ENCODE data around the gene SAP130. TPM values are rescaled to one million over a fixed set of nuclear protein-coding genes. Genes with fewer than 3 reads are reported as not detected.

SAP130 gene
- 10 to 100 TPM; 25.6 to 30.3 (median 27.9) TPM for polyA plus RNA-seq (ENCODE audit: insufficient read length in 4 of 4)

- peak; percentile 77 to 89 (median 83) for DNase-seq (ENCODE audit: low read depth in 4 of 4, low spot score in 3 of 4)
Measured at GRCh38 chr2:128027801-128028667, at the start of gene SAP130. Gene SAP130 (minus strand): TSS chr2:128028059. CDS start chr2:128026292, 1,767 bp downstream.

- DNase-seq (ENCODE audit: low read depth in 4 of 4, low spot score in 3 of 4) = no peak
Measured at GRCh38 chr2:128076461-128077106, 48.7 kb upstream of the SAP130 start.

- DNase-seq (ENCODE audit: low read depth in 4 of 4, low spot score in 3 of 4) = no peak
Measured at GRCh38 chr2:128073278-128073677, 45.4 kb upstream of the SAP130 start.

GRCh38 chr2:128069769-128070168, 41.9 kb upstream of the SAP130 start:
- DNase-seq (ENCODE audit: low read depth in 4 of 4, low spot score in 3 of 4) = no peak

GRCh38 chr2:128064353-128064752, 36.5 kb upstream of the SAP130 start:
- DNase-seq (ENCODE audit: low read depth in 4 of 4, low spot score in 3 of 4) = no peak

GRCh38 chr2:128062571-128062970, 34.7 kb upstream of the SAP130 start:
- DNase-seq (ENCODE audit: low read depth in 4 of 4, low spot score in 3 of 4) = no peak

- DNase-seq (ENCODE audit: low read depth in 4 of 4, low spot score in 3 of 4) = no peak
Measured at GRCh38 chr2:128058114-128058513, 30.3 kb upstream of the SAP130 start.

- DNase-seq (ENCODE audit: low read depth in 4 of 4, low spot score in 3 of 4) = no peak
Measured at GRCh38 chr2:128057334-128057733, 29.5 kb upstream of the SAP130 start.

- no peak for DNase-seq (ENCODE audit: low read depth in 4 of 4, low spot score in 3 of 4)
Measured at GRCh38 chr2:128054104-128054885, 26.4 kb upstream of the SAP130 start.

GRCh38 chr2:128053331-128053730, 25.5 kb upstream of the SAP130 start:
- no peak for DNase-seq (ENCODE audit: low read depth in 4 of 4, low spot score in 3 of 4)

GRCh38 chr2:128043041-128043440, 15.2 kb upstream of the SAP130 start:
- DNase-seq (ENCODE audit: low read depth in 4 of 4, low spot score in 3 of 4) = no peak

- no peak for DNase-seq (ENCODE audit: low read depth in 4 of 4, low spot score in 3 of 4)
Measured at GRCh38 chr2:128041561-128041960, 13.7 kb upstream of the SAP130 start.

GRCh38 chr2:128040166-128040771, 12.4 kb upstream of the SAP130 start:
- DNase-seq (ENCODE audit: low read depth in 4 of 4, low spot score in 3 of 4) = no peak

- no peak for DNase-seq (ENCODE audit: low read depth in 4 of 4, low spot score in 3 of 4)
Measured at GRCh38 chr2:128039535-128039934, 11.7 kb upstream of the SAP130 start.

- no peak for DNase-seq (ENCODE audit: low read depth in 4 of 4, low spot score in 3 of 4)
Measured at GRCh38 chr2:128038411-128038810, 10.6 kb upstream of the SAP130 start.

GRCh38 chr2:128037649-128038048, 9.8 kb upstream of the SAP130 start:
- DNase-seq (ENCODE audit: low read depth in 4 of 4, low spot score in 3 of 4) = no peak

- no peak for DNase-seq (ENCODE audit: low read depth in 4 of 4, low spot score in 3 of 4)
Measured at GRCh38 chr2:128036748-128037607, 9.1 kb upstream of the SAP130 start.

- no peak for DNase-seq (ENCODE audit: low read depth in 4 of 4, low spot score in 3 of 4)
Measured at GRCh38 chr2:128032092-128032491, 4.2 kb upstream of the SAP130 start.

GRCh38 chr2:128028668-128029054, 802 bp upstream of the SAP130 start:
- peak in 1 of 4 donors; percentile 1 for DNase-seq (ENCODE audit: low read depth in 4 of 4, low spot score in 3 of 4)

Data from left renal pelvis (tissue), 4 donors.